Left ventricle myocardium inferior (tissue), 1 donor: ENCODE data around the gene IKBKE. TPM values are rescaled to one million over a fixed set of nuclear protein-coding genes. Genes with fewer than 3 reads are reported as not detected.

Experiments used
- DNase-seq: peaks from one replicate; pipeline ENCODE4 v3.0.0-alpha.2; 2020
- H3K27ac ChIP-seq: fragments of 200-600 bp; replicated peaks from 2 replicates; pipeline ENCODE4 v1.8.0; 2021
- H3K27me3 ChIP-seq: fragments of 200-600 bp; 2 replicates; pipeline ENCODE4 v1.8.0; 2021; ENCODE audit warnings: low read depth
- H3K36me3 ChIP-seq: fragments of 200-600 bp; 2 replicates; pipeline ENCODE4 v1.8.0; 2021
- H3K4me1 ChIP-seq: fragments of 200-600 bp; 2 replicates; pipeline ENCODE4 v1.8.0; 2021
- H3K4me3 ChIP-seq: fragments of 200-600 bp; 2 replicates; pipeline ENCODE4 v1.8.0; 2021; ENCODE audit warnings: mild to moderate bottlenecking, moderate library complexity
- H3K9me3 ChIP-seq: fragments of 200-600 bp; replicated peaks from 2 replicates; pipeline ENCODE4 v1.8.0; 2021
- intact Hi-C: fragments of 100-400 bp; cut with micrococcal nuclease; formaldehyde crosslinking; loops from one replicate; pipeline ENCODE4 v1.11.0; 2022
- total RNA-seq: library from RNA; stranded (reverse); fragmentation: NEBNext Ultra II Directional; extraction: Animal tissue kit (Norgen Biotek cat#: 25700); gene quantifications from one replicate; pipeline ENCODE4 v1.2.1, GENCODE V29; 2021
- TF ChIP-seq, protein P1 (sequence below): fragments of 200-600 bp; IDR thresholded peaks from 2 replicates; pipeline ENCODE4 v1.8.0; 2021; ENCODE audit warnings: antibody characterized with exemption, mild to moderate bottlenecking, borderline replicate concordance
- donor health status: DM: no; HTN: yes; CAD: no; lungs with severe emphysema.

Gene IKBKE
- total RNA-seq, 1 donor from 2014 or later: 0.80 TPM

DNA sequence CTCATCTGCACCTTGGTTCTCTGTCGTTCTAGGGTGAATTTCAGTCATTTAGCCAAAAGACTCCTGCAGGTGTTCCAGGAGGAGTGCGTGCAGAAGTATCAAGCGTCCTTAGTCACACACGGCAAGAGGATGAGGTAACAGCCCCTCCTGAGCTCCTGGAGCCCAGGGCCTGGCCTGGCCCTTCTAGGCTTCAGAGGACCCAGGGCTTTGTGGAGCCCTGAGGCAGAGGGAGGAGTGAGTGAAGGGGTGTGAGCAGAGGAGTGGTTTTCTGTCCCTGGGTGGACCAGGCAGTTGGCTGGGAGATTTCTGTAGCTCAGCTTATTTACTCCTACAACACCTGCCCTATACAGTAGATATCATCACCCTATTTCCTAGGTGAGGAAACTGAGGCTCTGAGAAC, 21.3 kb downstream of the IKBKE start:
- DNase-seq: no peak
- TF ChIP-seq, protein P1, sequence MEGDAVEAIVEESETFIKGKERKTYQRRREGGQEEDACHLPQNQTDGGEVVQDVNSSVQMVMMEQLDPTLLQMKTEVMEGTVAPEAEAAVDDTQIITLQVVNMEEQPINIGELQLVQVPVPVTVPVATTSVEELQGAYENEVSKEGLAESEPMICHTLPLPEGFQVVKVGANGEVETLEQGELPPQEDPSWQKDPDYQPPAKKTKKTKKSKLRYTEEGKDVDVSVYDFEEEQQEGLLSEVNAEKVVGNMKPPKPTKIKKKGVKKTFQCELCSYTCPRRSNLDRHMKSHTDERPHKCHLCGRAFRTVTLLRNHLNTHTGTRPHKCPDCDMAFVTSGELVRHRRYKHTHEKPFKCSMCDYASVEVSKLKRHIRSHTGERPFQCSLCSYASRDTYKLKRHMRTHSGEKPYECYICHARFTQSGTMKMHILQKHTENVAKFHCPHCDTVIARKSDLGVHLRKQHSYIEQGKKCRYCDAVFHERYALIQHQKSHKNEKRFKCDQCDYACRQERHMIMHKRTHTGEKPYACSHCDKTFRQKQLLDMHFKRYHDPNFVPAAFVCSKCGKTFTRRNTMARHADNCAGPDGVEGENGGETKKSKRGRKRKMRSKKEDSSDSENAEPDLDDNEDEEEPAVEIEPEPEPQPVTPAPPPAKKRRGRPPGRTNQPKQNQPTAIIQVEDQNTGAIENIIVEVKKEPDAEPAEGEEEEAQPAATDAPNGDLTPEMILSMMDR: no peak
- Histone ChIP-seq H3K27me3 (no peaks in the 10 kb centered on the region), H3K9me3 (no peaks in the 10 kb centered on the region), H3K36me3 (no peaks in the 10 kb centered on the region), H3K4me1 (peaks cover 37% of the 10 kb centered on the region), H3K4me3 (no peak overlapping the region), H3K27ac (no peak overlapping the region)
- intact Hi-C loops: loop anchor here (5.0 kb wide), 1 partner anchor 91 kb away; no protein-coding TSS in a partner anchor

DNA sequence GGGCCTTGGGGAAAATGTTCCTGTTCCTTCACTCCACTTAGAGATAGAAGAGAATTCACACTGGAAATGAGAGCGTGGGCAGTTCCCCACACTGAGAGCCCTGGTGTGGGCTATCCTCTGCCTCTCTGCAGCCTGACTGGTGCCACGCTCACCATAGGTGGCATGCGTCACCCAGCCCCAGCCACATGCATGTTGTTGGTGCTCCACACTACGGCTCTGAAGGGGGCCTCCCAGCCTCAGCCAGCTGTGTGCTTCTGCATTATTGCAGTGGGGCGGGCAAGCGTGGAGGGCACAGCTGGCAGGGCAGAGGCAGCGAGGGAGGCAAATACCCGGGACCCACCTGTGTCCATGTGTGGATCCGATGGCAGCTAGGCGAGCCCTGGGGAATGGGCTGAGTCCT, 22.3 kb downstream of the IKBKE start:
- intact Hi-C loops: loop anchor here (5.0 kb wide), 1 partner anchor 90 kb away; no protein-coding TSS in a partner anchor
- no peaks in the 10 kb centered on the region for H3K27me3 ChIP-seq
- no peaks in the 10 kb centered on the region for H3K36me3 ChIP-seq
- no peaks in the 10 kb centered on the region for H3K9me3 ChIP-seq
- TF ChIP-seq, protein P1: no peak
- no peak overlapping the region for H3K27ac ChIP-seq
- no peak overlapping the region for H3K4me3 ChIP-seq
- peaks cover 38% of the 10 kb centered on the region for H3K4me1 ChIP-seq
- no peak for DNase-seq

DNA sequence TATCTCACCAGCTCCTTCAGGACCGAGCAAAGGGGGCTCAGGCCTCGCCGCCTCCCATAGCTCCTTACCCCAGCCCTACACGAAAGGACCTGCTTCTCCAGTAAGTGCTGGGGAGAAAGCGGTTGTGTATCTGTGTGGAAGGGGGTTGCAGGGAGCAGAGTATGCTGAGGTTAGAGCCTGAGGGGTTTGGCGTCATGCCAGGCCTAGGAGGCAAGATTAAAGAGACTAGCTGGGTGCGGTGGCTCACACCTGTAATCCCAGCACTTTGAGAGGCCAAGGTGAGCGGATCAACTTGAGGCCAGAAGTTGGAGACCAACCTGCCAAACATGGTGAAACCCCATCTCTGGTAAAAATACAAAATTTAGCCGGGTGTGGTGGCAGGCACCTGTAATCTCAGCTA, 23.0 kb downstream of the IKBKE start:
- no peaks in the 10 kb centered on the region for H3K9me3 ChIP-seq
- TF ChIP-seq, protein P1: no peak
- no peak for DNase-seq
- no peak overlapping the region for H3K27ac ChIP-seq
- H3K27me3 ChIP-seq: no peaks in the 10 kb centered on the region
- no peaks in the 10 kb centered on the region for H3K36me3 ChIP-seq
- intact Hi-C loops: loop anchor here (5.0 kb wide), 1 partner anchor 89 kb away; no protein-coding TSS in a partner anchor
- peaks cover 37% of the 10 kb centered on the region for H3K4me1 ChIP-seq
- no peak overlapping the region for H3K4me3 ChIP-seq

DNA sequence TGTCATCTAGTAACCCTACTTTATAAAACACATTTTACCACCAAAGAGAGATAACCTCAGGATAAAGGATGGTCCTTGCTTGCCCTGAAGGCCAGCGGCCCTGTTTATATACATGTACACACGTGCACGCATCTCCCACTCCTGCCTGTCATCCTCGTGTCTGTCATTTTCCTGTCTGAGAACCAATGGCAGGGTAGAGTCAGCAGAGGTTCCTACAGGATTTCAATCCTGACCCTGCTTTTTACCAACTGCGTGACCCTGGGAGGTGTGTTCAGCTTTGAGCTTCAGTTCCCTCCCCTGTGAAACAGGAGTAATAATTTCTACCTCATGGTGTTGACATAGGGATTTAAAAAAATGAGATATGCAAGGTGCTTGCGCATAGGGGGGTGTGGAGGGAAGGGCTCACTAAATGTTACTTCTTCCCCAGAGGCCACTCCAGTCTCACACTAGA, 24.8 kb downstream of the IKBKE start:
- TF ChIP-seq, protein P1: no peak
- Histone ChIP-seq H3K9me3 (no peaks in the 10 kb centered on the region), H3K27ac (peak overlapping the region; percentile 38), H3K27me3 (no peaks in the 10 kb centered on the region), H3K4me1 (peaks cover 35% of the 10 kb centered on the region), H3K4me3 (no peak overlapping the region), H3K36me3 (no peaks in the 10 kb centered on the region)
- intact Hi-C loops: no loop called here
- no peak for DNase-seq

DNA sequence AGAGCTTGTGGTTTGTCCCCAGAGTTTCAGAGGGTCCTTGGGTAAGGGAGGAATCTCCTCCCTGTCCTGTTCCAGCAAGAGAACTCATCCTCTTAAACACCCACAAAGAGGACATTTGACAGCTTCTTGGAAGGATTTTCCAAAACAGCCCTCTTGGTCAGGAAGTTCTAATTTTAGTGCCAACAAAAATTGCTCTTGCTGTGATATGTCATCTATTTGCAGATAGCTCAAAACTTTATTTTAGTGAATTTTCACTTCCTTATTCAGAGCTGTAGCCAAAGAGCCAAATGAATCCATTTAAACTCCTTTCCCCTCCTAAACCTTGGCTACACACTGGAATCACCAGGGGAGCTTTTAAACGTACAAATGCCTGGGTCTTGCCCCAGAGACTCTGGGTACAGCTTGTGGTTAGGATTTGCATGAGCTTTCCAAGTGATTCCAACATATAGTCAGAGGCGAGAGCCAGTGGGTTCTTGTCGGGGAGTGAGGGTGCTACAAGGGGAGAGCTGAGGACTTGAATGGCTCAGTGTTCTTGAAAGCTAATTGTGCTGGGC, 25.3 kb downstream of the IKBKE start:
- peak overlapping the region; percentile 38 for H3K27ac ChIP-seq

More for the DNA sequence above, 25.3 kb downstream of the IKBKE start:
- Histone ChIP-seq H3K4me1 (peaks cover 30% of the 10 kb centered on the region), H3K9me3 (no peaks in the 10 kb centered on the region), H3K27me3 (no peaks in the 10 kb centered on the region), H3K4me3 (no peak overlapping the region), H3K36me3 (no peaks in the 10 kb centered on the region)
- intact Hi-C loops: no loop called here
- TF ChIP-seq, protein P1: no peak
- DNase-seq: no peak
